SK-N-SH (cell line): ENCODE measurements around the gene MAML3.

Source experiments
- EP300 ChIP-seq, 2 experiments: IDR thresholded peaks; 2 replicates each; pipeline versions ENCODE4 v1.4.0 to v1.6.1; 2012; ENCODE audit warnings: borderline replicate concordance in 1 of 2, low read depth in 1 of 2, low read length in 1 of 2
- GABPA ChIP-seq: IDR thresholded peaks from 2 replicates; pipeline ENCODE4 v1.4.0; 2012; ENCODE audit warnings: low read depth, mild to moderate bottlenecking
- MXI1 ChIP-seq: IDR thresholded peaks from 2 replicates; pipeline ENCODE4 v1.6.1; 2012; ENCODE audit warnings: mild to moderate bottlenecking, low read depth, low read length, improper control_type of control experiment
- NRF1 ChIP-seq: IDR thresholded peaks from 2 replicates; pipeline ENCODE4 v1.6.1; 2012; ENCODE audit warnings: low read depth, mild to moderate bottlenecking, low read length
- POLR2AphosphoS5 ChIP-seq: IDR thresholded peaks from 2 replicates; pipeline ENCODE4 v1.6.1; 2012; ENCODE audit warnings: low read depth, low read length
- RAD21 ChIP-seq: IDR thresholded peaks from 2 replicates; pipeline ENCODE4 v1.6.1; 2012; ENCODE audit warnings: mild to moderate bottlenecking, low read length
- RCOR1 ChIP-seq: fragments of 150-350 bp; IDR thresholded peaks from 2 replicates; pipeline ENCODE4 v1.6.1; 2017; ENCODE audit warnings: antibody characterized with exemption, low read length
- RFX5 ChIP-seq: IDR thresholded peaks from 2 replicates; pipeline ENCODE4 v1.6.1; 2012; ENCODE audit warnings: mild to moderate bottlenecking, improper control_type of control experiment, low read length
- SMC3 ChIP-seq: IDR thresholded peaks from 2 replicates; pipeline ENCODE4 v1.6.1; 2012; ENCODE audit warnings: low read depth, low read length, improper control_type of control experiment
- TCF12 ChIP-seq: IDR thresholded peaks from 2 replicates; pipeline ENCODE4 v1.4.0; 2012
- TEAD4 ChIP-seq: IDR thresholded peaks from 2 replicates; pipeline ENCODE4 v1.4.0; 2012; ENCODE audit warnings: mild to moderate bottlenecking, borderline replicate concordance; ENCODE audit not compliant: insufficient read depth
- TF ChIP-seq, protein P1 (sequence below): fragments of 200-600 bp; sonication (generic); IDR thresholded peaks from 2 replicates; pipeline ENCODE4 v1.6.1; 2017; ENCODE audit warnings: antibody characterized with exemption, mild to moderate bottlenecking, moderate library complexity
- TF ChIP-seq, protein P2 (sequence below): fragments of 150-350 bp; IDR thresholded peaks from 2 replicates; pipeline ENCODE4 v1.6.1; 2017; ENCODE audit warnings: antibody characterized with exemption, low read length, low read depth, borderline replicate concordance
- TF ChIP-seq, protein P3 (sequence below): IDR thresholded peaks from 2 replicates; pipeline ENCODE4 v1.4.0; 2012; ENCODE audit warnings: low read depth, borderline replicate concordance

DNA sequence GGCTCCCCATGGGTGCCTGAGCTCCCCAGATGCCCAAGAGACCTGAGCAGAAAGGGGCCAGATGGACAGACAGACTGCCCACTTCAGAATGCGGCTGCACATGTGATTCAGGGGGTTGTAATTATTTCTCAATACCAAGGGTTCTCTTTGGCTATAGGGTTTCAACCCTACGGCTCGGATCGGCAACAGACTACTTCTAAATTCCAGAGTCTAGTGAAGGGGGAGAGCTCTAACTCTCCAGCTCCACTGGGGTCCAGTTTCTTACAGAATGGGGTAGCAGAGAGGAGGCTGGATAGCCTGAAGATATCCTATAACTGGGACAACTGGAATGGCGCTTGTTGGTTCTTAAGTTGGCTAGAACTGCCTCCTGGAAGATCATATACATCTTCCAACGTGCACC, 352.1 kb downstream of the MAML3 start:
- TF ChIP-seq, protein P1, sequence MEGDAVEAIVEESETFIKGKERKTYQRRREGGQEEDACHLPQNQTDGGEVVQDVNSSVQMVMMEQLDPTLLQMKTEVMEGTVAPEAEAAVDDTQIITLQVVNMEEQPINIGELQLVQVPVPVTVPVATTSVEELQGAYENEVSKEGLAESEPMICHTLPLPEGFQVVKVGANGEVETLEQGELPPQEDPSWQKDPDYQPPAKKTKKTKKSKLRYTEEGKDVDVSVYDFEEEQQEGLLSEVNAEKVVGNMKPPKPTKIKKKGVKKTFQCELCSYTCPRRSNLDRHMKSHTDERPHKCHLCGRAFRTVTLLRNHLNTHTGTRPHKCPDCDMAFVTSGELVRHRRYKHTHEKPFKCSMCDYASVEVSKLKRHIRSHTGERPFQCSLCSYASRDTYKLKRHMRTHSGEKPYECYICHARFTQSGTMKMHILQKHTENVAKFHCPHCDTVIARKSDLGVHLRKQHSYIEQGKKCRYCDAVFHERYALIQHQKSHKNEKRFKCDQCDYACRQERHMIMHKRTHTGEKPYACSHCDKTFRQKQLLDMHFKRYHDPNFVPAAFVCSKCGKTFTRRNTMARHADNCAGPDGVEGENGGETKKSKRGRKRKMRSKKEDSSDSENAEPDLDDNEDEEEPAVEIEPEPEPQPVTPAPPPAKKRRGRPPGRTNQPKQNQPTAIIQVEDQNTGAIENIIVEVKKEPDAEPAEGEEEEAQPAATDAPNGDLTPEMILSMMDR, result no peak
- TF ChIP-seq RAD21, result no peak
- TF ChIP-seq, protein P2, sequence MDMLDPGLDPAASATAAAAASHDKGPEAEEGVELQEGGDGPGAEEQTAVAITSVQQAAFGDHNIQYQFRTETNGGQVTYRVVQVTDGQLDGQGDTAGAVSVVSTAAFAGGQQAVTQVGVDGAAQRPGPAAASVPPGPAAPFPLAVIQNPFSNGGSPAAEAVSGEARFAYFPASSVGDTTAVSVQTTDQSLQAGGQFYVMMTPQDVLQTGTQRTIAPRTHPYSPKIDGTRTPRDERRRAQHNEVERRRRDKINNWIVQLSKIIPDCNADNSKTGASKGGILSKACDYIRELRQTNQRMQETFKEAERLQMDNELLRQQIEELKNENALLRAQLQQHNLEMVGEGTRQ, result no peak
- TF ChIP-seq GABPA, result no peak
- TF ChIP-seq, protein P3, sequence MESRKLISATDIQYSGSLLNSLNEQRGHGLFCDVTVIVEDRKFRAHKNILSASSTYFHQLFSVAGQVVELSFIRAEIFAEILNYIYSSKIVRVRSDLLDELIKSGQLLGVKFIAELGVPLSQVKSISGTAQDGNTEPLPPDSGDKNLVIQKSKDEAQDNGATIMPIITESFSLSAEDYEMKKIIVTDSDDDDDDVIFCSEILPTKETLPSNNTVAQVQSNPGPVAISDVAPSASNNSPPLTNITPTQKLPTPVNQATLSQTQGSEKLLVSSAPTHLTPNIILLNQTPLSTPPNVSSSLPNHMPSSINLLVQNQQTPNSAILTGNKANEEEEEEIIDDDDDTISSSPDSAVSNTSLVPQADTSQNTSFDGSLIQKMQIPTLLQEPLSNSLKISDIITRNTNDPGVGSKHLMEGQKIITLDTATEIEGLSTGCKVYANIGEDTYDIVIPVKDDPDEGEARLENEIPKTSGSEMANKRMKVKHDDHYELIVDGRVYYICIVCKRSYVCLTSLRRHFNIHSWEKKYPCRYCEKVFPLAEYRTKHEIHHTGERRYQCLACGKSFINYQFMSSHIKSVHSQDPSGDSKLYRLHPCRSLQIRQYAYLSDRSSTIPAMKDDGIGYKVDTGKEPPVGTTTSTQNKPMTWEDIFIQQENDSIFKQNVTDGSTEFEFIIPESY, result no peak
- TF ChIP-seq NRF1, result no peak
- TF ChIP-seq SMC3, result no peak
- no peak for TF ChIP-seq TEAD4
- TF ChIP-seq POLR2AphosphoS5, result no peak
- TF ChIP-seq RFX5, result no peak
- no peak for TF ChIP-seq EP300 (IDR thresholded peaks at IDR 0.05; ENCODE audit: borderline replicate concordance in 1 of 2, low read depth in 1 of 2, low read length in 1 of 2)
- TF ChIP-seq MXI1, result no peak
- no peak for TF ChIP-seq RCOR1
- no peak for TF ChIP-seq TCF12
